ENCODE results near the gene KLHL29. TPM values are rescaled to one million over a fixed set of nuclear protein-coding genes. Genes with fewer than 3 reads are reported as not detected.

KLHL29 gene
- polyA plus RNA-seq, 1 of the 3 experiments (the other 2 are of a cell fraction), result 4.6 TPM

GRCh38 chr2:23520256-23520655, 135.3 kb downstream of the KLHL29 start:
- Histone ChIP-seq H3K4me3 (ENCODE audit: low read depth in 2 of 2, low read length in 1 of 2) (no peak overlapping the region), H3K9ac (no peak overlapping the region), H3K27me3 (ENCODE audit: insufficient read depth) (no peaks in the 10 kb centered on the region), H3K79me2 (ENCODE audit: insufficient read depth) (no peaks in the 10 kb centered on the region), H3K36me3 (replicated peaks in 1 of 2; ENCODE audit: control insufficient read depth in 1 of 2, insufficient read depth in 2 of 2, low read length in 1 of 2) (no peaks in the 10 kb centered on the region), H2AFZ (ENCODE audit: low read depth) (no peak overlapping the region), H3K27ac (ENCODE audit: low read depth in 2 of 2, low read length in 1 of 2) (no peak overlapping the region), H3K4me2 (no peak overlapping the region; the same call in 1 of the 2 replicates), H4K20me1 (ENCODE audit: insufficient read depth) (no peaks in the 10 kb centered on the region), H3K9me2 (no peaks in the 10 kb centered on the region), H3F3A (replicated peaks; ENCODE audit: insufficient read depth) (no peaks in the 10 kb centered on the region), H3K4me1 (ENCODE audit: control insufficient read depth in 1 of 2, insufficient read depth in 2 of 2, low read depth in 1 of 2, low read length in 1 of 2) (peaks cover 19 to 26% of the 10 kb centered on the region in 2 experiments; a peak in 3 of 4 replicates), H3K9me3 (no peaks in the 10 kb centered on the region)
- TF ChIP-seq USF1 (IDR thresholded peaks at IDR 0.05; ENCODE audit: borderline replicate concordance, low read depth) (no peak), YY1 (IDR thresholded peaks at IDR 0.05; ENCODE audit: low read depth) (no peak), EZH2phosphoT487 (IDR thresholded peaks at IDR 0.05; ENCODE audit: borderline replicate concordance, low read depth) (no peak), MAX (IDR thresholded peaks at IDR 0.05; ENCODE audit: low read depth) (no peak), FOXJ3 (CRISPR knock-in tag; IDR thresholded peaks at IDR 0.05) (no peak), GATA2 (CRISPR knock-in tag; IDR thresholded peaks at IDR 0.05) (no peak), USF2 (IDR thresholded peaks at IDR 0.05; ENCODE audit: borderline replicate concordance, low read depth, low read length) (no peak), NRF1 (IDR thresholded peaks at IDR 0.05; ENCODE audit: low read depth, low read length) (no peak), ZBTB33 (IDR thresholded peaks at IDR 0.05; ENCODE audit: borderline replicate concordance, low read depth) (no peak), FOSL2 (IDR thresholded peaks at IDR 0.05; ENCODE audit: borderline replicate concordance, low read depth) (no peak), GABPA (IDR thresholded peaks at IDR 0.05; ENCODE audit: low read depth) (no peak), RCOR1 (IDR thresholded peaks at IDR 0.05; ENCODE audit: low read length) (no peak), TAF1 (IDR thresholded peaks at IDR 0.05; ENCODE audit: borderline replicate concordance, low read depth, low read length) (no peak), RFX5 (IDR thresholded peaks at IDR 0.05; ENCODE audit: low read length) (no peak), MEF2A (IDR thresholded peaks at IDR 0.05; ENCODE audit: borderline replicate concordance, low read depth) (no peak), TCF12 (IDR thresholded peaks at IDR 0.05) (no peak), RXRA (IDR thresholded peaks at IDR 0.05; ENCODE audit: borderline replicate concordance, low read depth) (no peak), FOXM1 (IDR thresholded peaks at IDR 0.05; ENCODE audit: low read depth) (no peak)
- 81% methylated on average over 5 of the region's 5 CpGs for WGBS (ENCODE audit: low lambda C conversion rate)
- CTCF ChIA-PET, result interaction anchor here (0.6 to 1.4 kb wide), 3 partner anchors 10 to 169 kb away, joined by 3 to 4 read pairs (median 3); no protein-coding TSS in a partner anchor
- POLR2A ChIA-PET, result no interaction called here
- DNase-seq, result no peak

Data from SK-N-SH (cell line).